CD4-positive, alpha-beta T cell treated with Interleukin-12 subunit alpha and Interleukin-12 subunit beta, for 1 hour (primary cell): Measurements from ENCODE around the gene PDCD6IP.

Source experiments
- DNase-seq: peaks from one replicate; pipeline ENCODE4 v3.0.0-alpha.2; 2020

Gene PDCD6IP

DNA sequence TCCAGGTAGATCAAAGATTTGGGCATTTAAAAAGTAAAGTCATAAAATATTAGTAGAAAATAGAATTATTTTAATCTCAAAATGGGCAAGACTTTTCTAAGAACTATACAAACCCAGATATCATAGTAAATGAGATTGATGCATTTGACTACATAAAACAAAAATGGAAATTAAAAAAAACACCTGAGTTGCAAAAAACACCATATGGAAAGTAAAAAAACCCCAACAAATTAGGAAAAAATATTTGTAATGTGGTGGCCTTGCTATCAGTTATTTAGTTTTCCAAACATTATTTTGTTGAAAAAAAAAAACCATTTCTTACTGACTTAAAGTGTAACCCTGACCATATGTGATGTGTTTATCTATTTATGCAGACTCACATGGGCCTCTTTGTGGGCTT, 97.2 kb downstream of the PDCD6IP start:
- no peak for DNase-seq

DNA sequence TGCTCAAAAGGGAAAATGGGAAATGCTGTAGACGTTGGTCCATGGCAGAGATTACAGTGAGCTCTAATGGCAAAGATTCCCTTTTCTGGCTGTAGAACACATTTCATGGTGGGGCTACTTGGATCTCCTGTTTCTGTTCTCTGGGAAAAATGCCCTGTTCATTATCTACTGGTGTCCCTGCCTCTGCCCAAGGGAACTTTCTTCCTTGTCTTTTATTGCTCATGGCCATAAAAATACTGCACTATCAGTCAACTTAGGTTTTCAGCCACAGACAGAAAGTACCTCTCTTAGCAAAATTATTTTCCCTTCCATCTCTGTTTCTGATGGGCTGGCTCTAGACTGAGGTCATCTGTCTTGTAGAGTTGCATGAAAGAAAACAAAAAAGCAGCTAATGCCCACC, 98.9 kb downstream of the PDCD6IP start:
- DNase-seq: no peak

- DNase-seq: no peak
These were observed 100.5 kb downstream of the PDCD6IP start for GRCh38 chr3:33898901-33899300.

- no peak for DNase-seq
These were observed 102.0 kb downstream of the PDCD6IP start for GRCh38 chr3:33900440-33900808.

GRCh38 chr3:33900809-33901505, 102.5 kb downstream of the PDCD6IP start:
- no peak for DNase-seq

- no peak for DNase-seq
These were observed 103.6 kb downstream of the PDCD6IP start for GRCh38 chr3:33901862-33902563.

DNA sequence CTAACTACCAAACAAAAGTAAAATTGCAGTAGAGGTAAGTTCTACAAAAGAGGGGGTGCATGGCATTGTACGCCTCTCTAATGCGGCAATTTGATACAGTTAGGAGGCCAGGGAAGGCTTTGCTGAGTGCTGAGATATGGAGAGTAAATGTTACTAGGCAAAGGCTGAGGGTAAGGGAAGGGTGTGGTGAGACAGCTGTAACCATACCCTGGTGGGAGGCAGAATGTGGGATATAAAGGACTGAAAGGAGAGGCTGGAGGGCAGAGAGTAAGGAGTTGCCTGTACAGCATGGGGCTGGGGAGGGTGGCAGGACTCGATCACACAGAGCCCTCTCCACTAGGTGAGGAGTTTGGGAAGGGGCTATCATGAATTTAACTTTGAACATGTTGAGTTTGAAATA, 106.3 kb downstream of the PDCD6IP start:
- no peak for DNase-seq

DNA sequence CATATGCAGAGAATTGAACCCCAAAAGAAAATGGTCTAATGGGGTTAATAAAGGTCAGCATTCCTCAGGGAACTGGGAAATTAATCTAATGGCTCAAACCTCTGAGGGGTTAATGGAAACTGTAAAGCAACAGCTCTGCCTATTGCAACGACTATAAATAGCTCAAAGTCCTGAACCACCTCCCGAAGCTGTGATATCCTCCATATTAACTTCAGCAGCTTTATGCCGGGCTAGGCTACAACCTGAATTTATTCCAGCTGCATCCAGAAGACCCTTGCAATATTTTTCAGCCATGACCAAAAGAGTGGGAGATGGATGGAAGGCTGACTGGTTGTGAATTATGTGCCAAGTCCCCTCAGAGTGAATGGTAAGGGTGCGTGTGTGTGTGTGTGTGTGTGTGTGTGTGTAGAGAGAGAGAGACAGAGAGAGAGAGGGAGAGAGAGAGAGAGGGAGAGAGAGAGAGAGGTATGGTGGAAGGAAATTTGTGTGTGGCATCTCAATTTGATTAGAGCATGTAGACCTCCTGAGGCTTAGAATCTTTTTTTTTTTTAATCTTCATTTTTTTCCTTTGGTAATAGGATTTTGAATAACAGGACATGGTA, 109.9 kb downstream of the PDCD6IP start:
- DNase-seq: no peak

DNA sequence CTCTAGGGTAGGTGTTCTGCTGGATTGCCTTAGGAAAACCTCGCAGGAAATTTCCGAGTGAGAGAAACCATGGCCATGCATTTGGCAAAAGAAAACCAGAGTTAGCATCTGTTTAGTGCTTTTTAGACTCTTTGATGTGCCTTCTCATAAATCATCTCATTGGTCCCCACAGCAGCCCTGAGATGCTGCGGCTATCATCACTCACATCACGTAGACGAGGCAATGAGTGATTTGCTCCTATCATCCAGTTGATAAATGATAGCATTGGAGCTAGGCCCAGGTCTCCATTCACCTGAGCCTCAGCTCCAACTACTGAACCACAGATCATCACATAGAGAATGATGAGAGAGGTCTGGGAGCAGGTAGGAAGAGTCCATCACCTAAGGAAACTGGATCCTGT, 111.1 kb downstream of the PDCD6IP start:
- no peak for DNase-seq

GRCh38 chr3:33910031-33910430, 111.6 kb downstream of the PDCD6IP start:
- no peak for DNase-seq

- DNase-seq: no peak
These were observed 113.3 kb downstream of the PDCD6IP start for GRCh38 chr3:33911525-33912322.

DNA sequence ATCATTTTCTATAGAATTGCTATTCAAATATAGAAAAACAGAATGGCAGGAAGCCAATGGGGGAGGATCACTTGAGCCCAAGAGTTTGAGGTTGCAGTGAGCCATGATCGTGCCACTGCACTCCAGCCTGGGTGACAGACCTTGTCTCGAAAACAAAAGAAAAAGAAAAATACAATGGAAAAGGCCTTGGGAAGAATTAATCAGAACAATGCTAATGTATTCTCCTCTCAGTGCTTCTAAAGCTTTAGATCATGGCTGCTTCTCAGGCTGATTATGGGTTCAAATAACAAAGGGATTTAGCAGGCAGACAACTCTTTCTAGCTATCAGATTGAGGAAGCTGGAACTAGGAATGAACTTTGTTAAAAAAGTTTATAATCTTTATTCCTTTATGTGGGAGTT, 115.8 kb downstream of the PDCD6IP start:
- DNase-seq: no peak

- DNase-seq: no peak
These were observed 116.4 kb downstream of the PDCD6IP start for GRCh38 chr3:33914731-33915379.

GRCh38 chr3:33915796-33916546, 117.5 kb downstream of the PDCD6IP start:
- no peak for DNase-seq

DNA sequence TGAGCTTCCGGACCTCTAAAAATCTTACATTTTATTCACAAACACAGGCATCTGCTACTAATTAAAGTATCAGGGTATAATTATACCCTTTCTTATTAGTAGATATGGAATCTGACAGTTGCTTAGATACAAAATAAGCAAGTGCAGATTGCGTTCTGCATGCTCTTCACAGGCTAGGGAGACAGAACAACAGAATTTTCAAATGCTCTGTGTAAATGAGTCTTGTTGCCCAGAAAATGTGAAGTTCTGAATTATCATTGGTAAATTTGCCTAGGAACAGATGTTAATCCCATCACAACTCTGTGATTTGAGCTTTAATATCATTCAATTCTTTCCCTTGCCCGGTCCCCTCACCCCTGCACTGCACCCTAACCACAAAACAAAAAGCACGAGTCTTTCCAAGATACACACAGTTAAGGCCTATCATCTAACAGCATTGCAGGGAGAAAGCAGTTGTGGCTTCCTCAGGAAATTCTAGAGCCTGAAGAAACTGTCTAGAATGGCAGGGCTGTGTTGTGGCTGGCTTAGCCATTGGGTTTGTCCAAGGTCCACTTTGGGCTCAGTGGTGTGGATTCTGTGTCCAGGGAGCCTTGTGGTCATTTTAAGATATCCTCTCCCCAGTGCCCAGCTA, 119.8 kb downstream of the PDCD6IP start:
- DNase-seq: no peak
